ENCODE data around the gene OR5A1. TPM values are rescaled to one million over a fixed set of nuclear protein-coding genes. Genes with fewer than 3 reads are reported as not detected.

OR5A1 gene
- total RNA-seq, result not detected

DNA sequence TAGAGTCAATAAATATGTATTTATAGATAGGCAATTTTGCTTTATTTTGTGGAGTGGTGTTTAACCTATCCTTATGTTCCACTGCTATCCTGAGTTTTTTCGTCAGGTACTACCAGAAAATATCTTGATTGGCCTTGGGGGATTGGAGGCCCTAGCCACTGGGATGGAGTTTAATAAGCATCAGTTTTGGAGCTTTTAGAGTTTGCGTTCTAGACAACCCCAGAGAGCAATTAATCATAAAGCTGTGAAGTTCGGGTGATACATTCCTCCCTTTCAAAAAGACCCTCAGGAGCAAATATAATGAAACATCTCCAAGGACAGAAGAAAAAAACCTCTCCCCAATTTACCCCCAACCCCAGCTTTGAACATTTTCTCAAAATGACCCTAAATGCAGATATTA is at the start of gene OR5A1:
OR5A1 (plus strand) TSS at position 301 of the 400 bp plus-strand sequence. CDS start 6,700 bp downstream, outside the sequence.
- Mint-ChIP-seq H3K4me1 (ENCODE audit: low read depth in 2 of 2) (no peaks in the 10 kb centered on the region), H3K27ac (no peak within 1 kb of the TSS), H3K27me3 (peaks cover 5 to 20% of the 10 kb centered on the region in 2 donors), H3K4me3 (no peak within 1 kb of the TSS), H3K36me3 (no peaks in the 10 kb centered on the region), H3K9me3 (no peaks in the 10 kb centered on the region)
- no peak for DNase-seq (ENCODE audit: low spot score)
- ATAC-seq, result no peak

DNA sequence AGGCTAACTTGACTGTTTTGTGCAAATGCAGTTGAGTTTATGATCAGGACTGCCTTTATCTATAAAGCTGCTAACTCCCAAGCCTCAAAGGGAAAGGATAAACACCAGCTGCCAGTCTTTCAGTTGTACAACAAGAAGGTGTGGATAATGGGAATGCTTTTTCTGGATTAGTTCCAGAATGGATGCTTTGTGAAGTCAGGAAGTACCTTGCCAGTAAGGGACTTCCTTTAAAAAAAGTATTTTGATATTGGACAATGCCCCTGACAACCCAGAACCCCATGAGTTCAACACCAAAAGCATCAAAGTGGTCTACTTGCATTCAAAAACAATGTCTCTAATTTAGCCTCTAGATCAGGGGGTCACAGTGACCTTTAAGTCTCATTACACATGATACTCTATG is 42.1 kb upstream of the OR5A1 start:
- H3K4me3 Mint-ChIP-seq, result no peak overlapping the region
- ATAC-seq (no peak), DNase-seq (ENCODE audit: low spot score) (no peak)
- no peaks in the 10 kb centered on the region for H3K36me3 Mint-ChIP-seq
- H3K4me1 Mint-ChIP-seq (ENCODE audit: low read depth in 2 of 2), result no peaks in the 10 kb centered on the region
- peaks cover 6 to 27% of the 10 kb centered on the region in 2 donors for H3K27me3 Mint-ChIP-seq
- H3K9me3 Mint-ChIP-seq, result peaks cover 4% of the 10 kb centered on the region
- no peak overlapping the region for H3K27ac Mint-ChIP-seq

DNA sequence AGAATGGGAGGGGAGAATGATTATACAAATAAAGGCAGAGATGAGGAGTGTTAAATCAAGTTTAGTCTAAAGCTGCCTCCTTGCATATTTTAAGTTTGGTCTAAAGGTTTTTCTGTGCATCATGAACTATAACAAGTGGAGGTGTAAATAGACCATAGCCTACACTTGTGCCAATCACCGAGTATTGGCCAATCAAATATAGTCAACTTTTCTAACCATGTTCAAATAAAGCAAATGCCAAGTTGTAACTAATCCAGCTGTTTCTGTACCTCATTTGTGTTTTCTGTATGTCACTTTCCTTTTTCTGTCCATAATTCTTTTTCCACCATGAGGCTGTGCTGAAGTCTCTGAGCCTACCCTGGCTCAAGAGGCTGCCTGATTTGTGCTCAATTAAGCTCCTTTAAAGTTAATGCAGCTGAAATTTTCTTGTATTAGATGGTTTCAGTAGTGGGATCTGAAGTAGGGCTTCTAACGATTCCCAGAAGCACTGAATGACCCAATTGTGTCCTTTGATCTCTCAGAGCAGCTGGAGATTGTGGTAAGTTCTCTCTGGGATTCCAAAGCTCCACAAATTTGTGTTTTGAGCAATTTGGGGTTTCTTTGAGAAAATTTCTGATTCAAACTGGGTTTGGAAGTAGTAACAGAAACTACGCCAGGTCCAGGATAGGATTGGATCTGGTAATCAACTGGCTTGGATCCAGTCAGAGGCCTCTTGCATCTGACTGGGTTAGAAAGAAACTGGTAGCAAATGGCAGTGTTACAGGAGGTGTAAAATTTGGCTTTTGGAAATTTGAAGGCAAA is 35.6 kb upstream of the OR5A1 start:
- no peaks in the 10 kb centered on the region for H3K4me1 Mint-ChIP-seq (ENCODE audit: low read depth in 2 of 2)
- H3K36me3 Mint-ChIP-seq, result peaks cover under 1% of the 10 kb centered on the region
- peaks cover 3% of the 10 kb centered on the region for H3K9me3 Mint-ChIP-seq
- ATAC-seq (no peak), DNase-seq (ENCODE audit: low spot score) (no peak)
- peaks cover 5 to 17% of the 10 kb centered on the region in 2 donors for H3K27me3 Mint-ChIP-seq
- H3K4me3 Mint-ChIP-seq, result no peak overlapping the region
- no peak overlapping the region for H3K27ac Mint-ChIP-seq

DNA sequence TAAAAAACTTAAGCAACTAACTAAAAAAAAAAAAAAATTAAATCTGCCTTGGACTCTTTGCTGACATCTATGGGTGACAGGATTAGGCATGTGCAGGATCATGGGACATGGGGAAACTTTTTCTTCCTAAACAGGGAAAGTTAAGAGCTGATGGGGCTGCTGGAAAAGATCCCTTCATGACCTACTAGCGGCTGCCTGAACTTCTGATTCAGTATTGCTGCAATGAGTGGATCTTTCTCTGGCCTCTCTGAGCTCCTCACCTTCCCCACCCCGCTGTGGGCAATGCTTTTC is 35.1 kb upstream of the OR5A1 start:
- Mint-ChIP-seq H3K27ac (no peak overlapping the region), H3K36me3 (peaks cover 4% of the 10 kb centered on the region), H3K27me3 (peaks cover 2 to 17% of the 10 kb centered on the region in 2 donors), H3K9me3 (peaks cover 3% of the 10 kb centered on the region), H3K4me1 (ENCODE audit: low read depth in 2 of 2) (no peaks in the 10 kb centered on the region), H3K4me3 (no peak overlapping the region)
- DNase-seq (ENCODE audit: low spot score), result no peak
- no peak for ATAC-seq

DNA sequence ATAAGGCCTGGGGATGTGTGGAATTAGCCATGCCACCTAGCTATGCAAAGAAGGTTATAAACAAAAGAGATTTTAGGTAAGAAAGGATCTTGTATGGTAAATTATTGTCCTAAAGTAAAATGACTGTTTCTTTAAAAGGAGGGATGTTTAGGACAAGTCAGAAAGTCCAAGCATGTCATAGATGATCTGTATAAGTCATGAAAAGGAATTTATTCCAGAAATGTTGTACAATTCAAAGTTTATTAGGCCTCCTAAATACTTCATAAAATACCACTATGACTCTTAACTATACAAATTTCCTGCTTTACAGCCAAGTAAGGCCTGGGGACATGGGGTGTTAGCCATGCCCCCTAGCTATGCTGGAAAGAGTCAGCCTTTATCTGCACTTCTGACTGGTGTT is 32.7 kb upstream of the OR5A1 start:
- no peaks in the 10 kb centered on the region for H3K4me1 Mint-ChIP-seq (ENCODE audit: low read depth in 2 of 2)
- ATAC-seq (no peak), DNase-seq (ENCODE audit: low spot score) (no peak)
- H3K36me3 Mint-ChIP-seq, result peaks cover 4% of the 10 kb centered on the region
- no peak overlapping the region for H3K4me3 Mint-ChIP-seq
- peaks cover 3% of the 10 kb centered on the region for H3K9me3 Mint-ChIP-seq
- H3K27me3 Mint-ChIP-seq, result peaks cover 2 to 16% of the 10 kb centered on the region in 2 donors
- no peak overlapping the region for H3K27ac Mint-ChIP-seq

DNA sequence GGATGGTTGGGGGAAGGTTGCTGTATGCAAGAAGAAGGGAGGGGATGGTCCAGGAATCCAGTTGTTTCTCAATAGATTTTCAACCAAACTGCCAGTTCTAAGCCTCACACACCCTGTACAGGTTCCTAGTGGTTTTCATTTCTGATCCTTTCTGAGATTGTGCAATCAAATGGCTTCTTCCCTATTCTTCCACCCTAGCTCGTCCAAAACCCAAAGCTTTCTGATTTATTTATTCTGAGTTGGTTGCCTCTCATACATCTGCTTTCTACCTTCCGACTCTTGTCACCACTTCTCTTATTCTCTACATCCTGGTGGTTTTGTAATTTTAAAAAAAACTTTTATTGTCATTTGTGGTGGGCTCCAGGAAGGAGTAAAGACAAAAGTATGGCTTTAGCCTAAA is 22.6 kb upstream of the OR5A1 start:
- peaks cover 11 to 34% of the 10 kb centered on the region in 2 donors for H3K27me3 Mint-ChIP-seq
- no peak overlapping the region for H3K4me3 Mint-ChIP-seq
- no peak for DNase-seq (ENCODE audit: low spot score)
- H3K4me1 Mint-ChIP-seq (ENCODE audit: low read depth in 2 of 2), result peaks cover 0 to 4% of the 10 kb centered on the region in 2 donors
- peaks cover 6% of the 10 kb centered on the region for H3K36me3 Mint-ChIP-seq
- H3K9me3 Mint-ChIP-seq, result peaks cover 4% of the 10 kb centered on the region
- ATAC-seq, result no peak
- H3K27ac Mint-ChIP-seq, result no peak overlapping the region

DNA sequence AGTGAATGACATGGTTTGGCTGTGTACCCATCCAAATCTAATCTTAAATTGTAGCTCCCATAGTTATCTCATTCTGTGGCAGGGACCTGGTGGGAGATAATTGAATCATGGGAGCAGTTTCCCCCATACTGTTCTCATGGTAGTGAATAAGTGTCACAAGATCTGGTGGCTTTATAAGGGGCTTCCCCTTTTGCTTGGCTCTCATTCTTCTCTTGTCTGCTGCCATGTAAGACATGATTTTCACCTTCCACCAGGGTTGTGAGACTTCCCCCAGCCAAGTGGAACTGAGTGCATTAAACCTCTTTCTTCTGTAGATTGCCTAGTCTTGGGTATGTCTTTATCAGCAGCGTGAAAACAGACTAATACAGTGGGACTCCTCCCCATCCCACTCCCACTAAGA is 21.2 kb upstream of the OR5A1 start:
- no peaks in the 10 kb centered on the region for H3K36me3 Mint-ChIP-seq
- no peak overlapping the region for H3K27ac Mint-ChIP-seq
- DNase-seq (ENCODE audit: low spot score), result no peak
- peaks cover 0 to 4% of the 10 kb centered on the region in 2 donors for H3K4me1 Mint-ChIP-seq (ENCODE audit: low read depth in 2 of 2)
- ATAC-seq, result no peak
- H3K9me3 Mint-ChIP-seq, result no peaks in the 10 kb centered on the region
- H3K4me3 Mint-ChIP-seq, result no peak overlapping the region
- H3K27me3 Mint-ChIP-seq, result peaks cover 14 to 45% of the 10 kb centered on the region in 2 donors

DNA sequence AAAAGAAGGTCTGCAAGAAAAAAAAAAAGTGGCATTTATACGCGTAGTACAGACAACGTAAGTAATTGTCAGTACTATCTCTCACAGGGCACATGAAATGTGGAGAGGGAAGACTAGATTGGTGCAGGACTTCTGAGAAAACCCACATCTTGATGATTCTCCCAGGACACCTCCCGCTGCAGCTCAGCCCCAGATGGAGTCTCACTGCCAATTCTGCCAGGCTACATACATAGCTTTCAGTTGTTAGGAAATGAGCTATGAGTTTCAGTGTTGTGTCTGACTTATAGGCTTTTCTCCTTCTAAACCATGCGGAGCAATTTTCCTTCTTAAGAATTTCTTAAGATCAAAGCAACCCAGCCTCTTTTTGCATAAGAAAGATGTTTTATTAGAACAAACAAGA is 19.7 kb upstream of the OR5A1 start:
- Mint-ChIP-seq H3K27me3 (peaks cover 14 to 45% of the 10 kb centered on the region in 2 donors), H3K4me3 (no peak overlapping the region), H3K9me3 (no peaks in the 10 kb centered on the region), H3K4me1 (ENCODE audit: low read depth in 2 of 2) (peaks cover 0 to 4% of the 10 kb centered on the region in 2 donors), H3K36me3 (no peaks in the 10 kb centered on the region), H3K27ac (no peak overlapping the region)
- ATAC-seq (no peak), DNase-seq (ENCODE audit: low spot score) (no peak)

DNA sequence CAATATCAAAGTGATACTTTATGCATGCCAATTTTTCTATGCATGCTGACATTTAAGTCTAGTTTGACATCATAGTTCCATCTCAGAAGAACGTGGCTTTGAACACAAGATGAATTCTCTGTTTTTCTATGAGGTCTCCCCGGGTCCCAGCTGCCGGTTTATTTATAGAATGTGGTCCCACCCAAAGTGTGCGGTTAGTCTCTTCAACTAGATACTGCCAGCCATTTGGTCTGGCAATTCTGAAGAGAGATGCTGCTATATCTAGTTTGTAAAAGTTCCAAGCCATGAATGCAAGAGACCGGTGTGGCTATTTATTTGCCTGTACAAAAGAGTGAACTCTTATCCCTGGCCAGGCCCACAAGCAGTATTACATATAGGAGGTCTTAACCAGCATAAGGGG is 19.2 kb upstream of the OR5A1 start:
- H3K4me1 Mint-ChIP-seq (ENCODE audit: low read depth in 2 of 2), result peaks cover 0 to 4% of the 10 kb centered on the region in 2 donors
- no peaks in the 10 kb centered on the region for H3K9me3 Mint-ChIP-seq
- no peaks in the 10 kb centered on the region for H3K36me3 Mint-ChIP-seq
- DNase-seq (ENCODE audit: low spot score) (no peak), ATAC-seq (no peak)
- no peak overlapping the region for H3K27ac Mint-ChIP-seq
- no peak overlapping the region for H3K4me3 Mint-ChIP-seq
- H3K27me3 Mint-ChIP-seq, result peaks cover 14 to 45% of the 10 kb centered on the region in 2 donors

DNA sequence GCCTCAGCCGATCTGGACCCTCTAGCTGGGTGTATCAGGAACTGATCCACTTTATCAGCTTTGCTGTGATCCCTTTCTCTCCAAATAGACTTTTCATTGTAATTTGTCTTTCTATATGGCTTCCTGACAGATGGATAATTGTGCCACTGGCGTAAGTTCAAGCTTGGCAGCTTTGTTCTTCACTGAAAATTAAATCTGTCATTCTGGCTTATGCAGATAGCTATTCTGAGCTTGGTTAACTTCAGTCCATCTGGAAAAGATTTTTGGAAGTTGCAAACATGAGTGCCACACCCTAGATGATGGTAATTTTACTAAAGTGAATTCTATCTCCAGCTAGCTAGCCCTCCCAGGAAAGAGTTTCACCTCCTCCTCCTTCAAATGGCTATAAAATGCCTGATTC is 18.1 kb upstream of the OR5A1 start:
- no peak for DNase-seq (ENCODE audit: low spot score)
- Mint-ChIP-seq H3K27ac (no peak overlapping the region), H3K4me1 (ENCODE audit: low read depth in 2 of 2) (peaks cover 0 to 4% of the 10 kb centered on the region in 2 donors), H3K36me3 (no peaks in the 10 kb centered on the region), H3K4me3 (no peak overlapping the region), H3K9me3 (no peaks in the 10 kb centered on the region), H3K27me3 (peaks cover 12 to 45% of the 10 kb centered on the region in 2 donors)
- no peak for ATAC-seq

DNA sequence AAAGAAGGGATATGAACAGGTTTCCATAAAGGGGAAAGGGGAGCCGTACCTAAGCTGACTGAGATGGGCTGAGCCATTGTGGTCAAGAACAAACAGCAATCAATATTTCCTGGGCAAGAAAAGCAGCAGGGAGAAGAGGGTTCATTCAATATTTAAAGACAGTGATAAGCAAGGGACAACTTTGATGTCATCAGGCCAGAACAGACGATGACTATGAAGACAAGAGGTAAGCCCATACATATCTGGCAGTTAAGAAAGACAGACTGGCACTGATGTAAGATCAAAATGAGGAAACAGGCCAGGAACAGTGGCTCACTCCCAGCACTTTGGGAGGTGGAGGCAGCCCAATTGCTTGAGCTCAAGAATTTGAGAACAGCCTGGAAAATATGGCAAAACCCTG is 12.4 kb upstream of the OR5A1 start:
- Mint-ChIP-seq H3K9me3 (no peaks in the 10 kb centered on the region), H3K27ac (no peak overlapping the region), H3K36me3 (no peaks in the 10 kb centered on the region), H3K4me1 (ENCODE audit: low read depth in 2 of 2) (no peaks in the 10 kb centered on the region), H3K27me3 (peaks cover 15 to 18% of the 10 kb centered on the region in 2 donors), H3K4me3 (no peak overlapping the region)
- ATAC-seq, result no peak
- DNase-seq (ENCODE audit: low spot score), result no peak

DNA sequence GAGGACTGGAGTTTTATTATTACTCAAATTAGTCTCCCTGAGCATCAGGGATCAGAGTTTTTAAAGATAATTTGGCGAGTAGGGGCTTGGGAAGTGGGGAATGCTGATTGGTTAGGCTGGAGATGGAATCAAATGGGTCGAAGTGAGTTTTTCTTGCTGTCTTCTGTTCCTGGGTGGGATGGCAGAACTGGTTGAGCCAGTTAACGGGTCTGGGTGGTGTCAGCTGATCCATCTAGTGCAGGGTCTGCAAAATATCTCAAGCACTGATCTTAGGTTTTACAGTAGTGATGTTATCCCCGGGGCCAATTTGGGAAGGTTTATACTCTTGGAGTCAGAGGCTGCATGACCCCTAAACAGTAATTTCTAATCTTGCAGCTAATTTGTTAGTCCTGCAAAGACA is 11.1 kb upstream of the OR5A1 start:
- ATAC-seq (no peak), DNase-seq (ENCODE audit: low spot score) (no peak)
- no peaks in the 10 kb centered on the region for H3K4me1 Mint-ChIP-seq (ENCODE audit: low read depth in 2 of 2)
- H3K4me3 Mint-ChIP-seq, result no peak overlapping the region
- H3K27me3 Mint-ChIP-seq, result peaks cover 14 to 16% of the 10 kb centered on the region in 2 donors
- H3K27ac Mint-ChIP-seq, result no peak overlapping the region
- H3K9me3 Mint-ChIP-seq, result no peaks in the 10 kb centered on the region
- H3K36me3 Mint-ChIP-seq, result no peaks in the 10 kb centered on the region

DNA sequence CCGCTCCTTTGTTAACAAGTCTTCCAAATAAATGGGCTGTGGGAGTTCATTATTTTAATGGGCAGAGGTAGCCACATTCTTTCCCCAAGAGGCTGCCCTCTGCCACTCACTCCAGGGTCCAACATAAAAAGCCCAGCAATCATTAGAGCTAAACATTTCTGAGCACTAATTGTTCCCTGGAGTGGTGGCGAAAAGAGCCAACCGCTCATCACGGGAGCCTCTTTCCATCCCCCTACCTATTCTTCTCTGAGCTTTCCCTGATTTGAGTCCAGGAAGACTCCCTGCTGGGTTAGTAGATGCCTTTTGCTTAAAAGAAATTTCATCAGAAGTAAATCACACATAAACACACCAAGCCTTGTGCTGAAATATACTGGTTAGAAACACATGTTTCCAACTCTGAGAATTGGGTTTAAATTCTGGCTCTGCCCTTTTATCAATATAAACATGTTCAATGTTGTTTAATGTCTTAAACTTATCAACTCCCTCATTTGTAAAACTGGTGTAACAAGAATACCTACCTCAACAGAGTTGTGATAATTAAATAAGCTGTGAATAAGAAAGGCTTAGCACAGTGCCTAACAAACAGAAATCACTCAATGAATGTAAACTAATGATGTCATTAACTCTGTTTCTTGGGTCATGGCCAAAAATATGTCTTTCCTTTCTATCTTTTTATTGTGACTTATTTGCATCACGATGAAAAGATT is 9.8 kb upstream of the OR5A1 start, which contains the start of gene OR5A2:
OR5A2 (minus strand) TSS at position 53 of the 707 bp plus-strand sequence. CDS start 3,460 bp downstream, outside the sequence.
- H3K9me3 Mint-ChIP-seq, result no peaks in the 10 kb centered on the region
- H3K4me1 Mint-ChIP-seq (ENCODE audit: low read depth in 2 of 2), result no peaks in the 10 kb centered on the region
- H3K27ac Mint-ChIP-seq, result no peak within 1 kb of the TSS
- DNase-seq (ENCODE audit: low spot score) (no peak), ATAC-seq (no peak)
- H3K27me3 Mint-ChIP-seq, result peaks cover 16 to 17% of the 10 kb centered on the region in 2 donors
- no peak within 1 kb of the TSS for H3K4me3 Mint-ChIP-seq
- H3K36me3 Mint-ChIP-seq, result no peaks in the 10 kb centered on the region

DNA sequence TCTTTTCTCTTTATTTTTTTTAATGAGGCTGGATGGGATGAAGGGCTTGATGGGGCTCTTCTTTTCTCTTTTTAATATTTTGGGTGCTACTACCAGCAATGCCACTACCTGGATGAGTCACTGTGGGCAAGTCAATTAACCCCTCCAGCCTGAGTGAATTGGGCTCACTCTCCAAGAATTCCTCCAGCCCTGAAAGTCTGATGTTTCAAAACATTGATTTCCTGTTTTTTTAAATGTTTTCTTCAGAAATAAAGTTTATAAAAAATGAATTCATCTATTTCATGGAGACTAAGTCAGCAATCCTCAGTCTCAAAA is 9.2 kb upstream of the OR5A1 start:
- H3K36me3 Mint-ChIP-seq, result no peaks in the 10 kb centered on the region
- DNase-seq (ENCODE audit: low spot score) (no peak), ATAC-seq (no peak)

More for the DNA sequence above, 9.2 kb upstream of the OR5A1 start:
- Mint-ChIP-seq H3K27me3 (peaks cover 17 to 18% of the 10 kb centered on the region in 2 donors), H3K4me3 (no peak overlapping the region), H3K4me1 (ENCODE audit: low read depth in 2 of 2) (no peaks in the 10 kb centered on the region), H3K9me3 (no peaks in the 10 kb centered on the region), H3K27ac (no peak overlapping the region)

All from natural killer cell treated with Interleukin-12 subunit alpha and Interleukin-12 subunit beta and Interleukin-15 and Interleukin-18, amount 100 ng/mL, for 72 hours (primary cell).